Stimulated activated CD8-positive, alpha-beta memory T cell treated with anti-CD3 and anti-CD28 coated beads, Interleukin-4, amount 100 ng/mL, for 24 hours (primary cell): Measurements from ENCODE around the gene AGBL1.
"Not testable (repeated sequence)": the region's sequence is repeated elsewhere in the genome, so short reads cannot be mapped to it uniquely, and the experiment has no call there.

Experiments used
- DNase-seq: peaks from one replicate; pipeline ENCODE4 v3.0.0-alpha.2; 2020; ENCODE audit warnings: low read depth

The AGBL1 gene

GRCh38 chr15:86082619-86083380 lies 3.1 kb downstream of the AGBL1 start:
- no peak for DNase-seq

- no peak for DNase-seq
Measured at GRCh38 chr15:86087808-86088207, 8.1 kb downstream of the AGBL1 start.

GRCh38 chr15:86089422-86089821 lies 9.8 kb downstream of the AGBL1 start:
- DNase-seq, result no peak

GRCh38 chr15:86101818-86102217 lies 22.1 kb downstream of the AGBL1 start:
- no peak for DNase-seq

GRCh38 chr15:86103825-86104224 lies 24.2 kb downstream of the AGBL1 start:
- no peak for DNase-seq

GRCh38 chr15:86106306-86106705 lies 26.6 kb downstream of the AGBL1 start:
- DNase-seq, result no peak

- DNase-seq, result no peak
Measured at GRCh38 chr15:86115145-86115801, 35.6 kb downstream of the AGBL1 start.

- DNase-seq, result no peak
Measured at GRCh38 chr15:86121568-86122225, 42.0 kb downstream of the AGBL1 start.

GRCh38 chr15:86122691-86123391 lies 43.2 kb downstream of the AGBL1 start:
- not testable (repeated sequence) for DNase-seq

- no peak for DNase-seq
Measured at GRCh38 chr15:86125775-86126174, 46.1 kb downstream of the AGBL1 start.

GRCh38 chr15:86127547-86127946 lies 47.9 kb downstream of the AGBL1 start:
- no peak for DNase-seq

- no peak for DNase-seq
Measured at GRCh38 chr15:86135041-86135440, 55.4 kb downstream of the AGBL1 start.

GRCh38 chr15:86136861-86137260 lies 57.2 kb downstream of the AGBL1 start:
- no peak for DNase-seq

- DNase-seq, result no peak
Measured at GRCh38 chr15:86138798-86139197, 59.1 kb downstream of the AGBL1 start.

- DNase-seq, result no peak
Measured at GRCh38 chr15:86139828-86140227, 60.2 kb downstream of the AGBL1 start.

GRCh38 chr15:86154705-86155104 lies 75.0 kb downstream of the AGBL1 start:
- no peak for DNase-seq

GRCh38 chr15:86155551-86155950 lies 75.9 kb downstream of the AGBL1 start:
- no peak for DNase-seq

- no peak for DNase-seq
Measured at GRCh38 chr15:86157606-86158293, 78.1 kb downstream of the AGBL1 start.

GRCh38 chr15:86159468-86159867 lies 79.8 kb downstream of the AGBL1 start:
- no peak for DNase-seq

GRCh38 chr15:86161250-86161649 lies 81.6 kb downstream of the AGBL1 start:
- no peak for DNase-seq

GRCh38 chr15:86162172-86162591 lies 82.5 kb downstream of the AGBL1 start:
- DNase-seq, result no peak

GRCh38 chr15:86162641-86163040 lies 83.0 kb downstream of the AGBL1 start:
- DNase-seq, result no peak
